HG03439 (cell line): ENCODE results near the gene NFATC2IP.
"Not testable (repeated sequence)": the region's sequence is repeated elsewhere in the genome, so short reads cannot be mapped to it uniquely, and the experiment has no call there.

Experiments
- ATAC-seq: cut with Tn5 transposase; IDR thresholded peaks from one replicate; pipeline ENCODE4 v1.9.1; 2021; ENCODE audit warnings: mild to moderate bottlenecking, moderate library complexity; ENCODE audit not compliant: unreplicated experiment

The NFATC2IP gene

DNA sequence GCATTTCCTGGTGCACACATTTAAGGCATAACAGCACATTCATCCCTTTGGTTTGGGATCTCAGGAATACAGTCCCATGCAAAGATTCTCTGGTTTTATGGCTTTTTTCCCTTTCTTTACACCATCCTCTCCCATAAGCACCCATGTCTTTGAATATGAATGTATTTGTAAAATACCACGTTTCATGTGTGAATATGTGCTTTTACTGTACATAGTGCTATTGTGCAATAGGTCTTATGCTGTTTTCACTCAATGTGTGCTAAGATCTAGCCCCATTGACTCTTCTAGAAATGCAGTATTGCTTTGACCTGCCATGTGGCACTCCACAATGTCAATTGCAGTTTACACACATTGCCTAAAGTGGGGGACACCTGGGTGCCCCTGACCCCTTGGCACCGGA lies 13.8 kb downstream of the NFATC2IP start:
- ATAC-seq = no peak

DNA sequence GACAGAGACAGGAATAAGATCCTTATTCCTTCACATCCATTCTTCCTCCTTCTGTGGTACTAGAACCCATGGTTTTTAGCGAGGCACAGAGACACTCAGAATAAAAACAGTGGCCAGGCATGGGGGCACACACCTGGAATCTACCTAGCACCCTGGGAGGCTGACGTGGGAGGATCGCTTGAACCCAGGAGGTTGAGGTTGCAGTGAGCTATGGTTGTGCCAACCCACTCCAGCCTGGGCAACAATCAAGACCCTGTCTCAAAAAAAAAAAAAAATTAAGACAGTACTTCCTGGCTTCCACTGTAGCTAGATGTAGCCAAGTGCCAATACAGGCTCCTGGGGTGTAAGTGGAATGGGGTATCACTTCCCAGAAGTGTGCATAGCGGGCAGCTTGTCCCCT lies 16.4 kb downstream of the NFATC2IP start:
- no peak for ATAC-seq

GRCh38 chr16:28969696-28970095 lies 19.0 kb downstream of the NFATC2IP start:
- not testable (repeated sequence) for ATAC-seq

- ATAC-seq = peak; percentile 20
Observed at GRCh38 chr16:28974007-28974436, 23.3 kb downstream of the NFATC2IP start.

GRCh38 chr16:28974437-28975157 lies 23.9 kb downstream of the NFATC2IP start, which contains the start of gene SPNS1:
SPNS1 (plus strand) TSS chr16:28974778; CDS start chr16:28975152, 374 bp downstream.
- peak; percentile 86 for ATAC-seq

DNA sequence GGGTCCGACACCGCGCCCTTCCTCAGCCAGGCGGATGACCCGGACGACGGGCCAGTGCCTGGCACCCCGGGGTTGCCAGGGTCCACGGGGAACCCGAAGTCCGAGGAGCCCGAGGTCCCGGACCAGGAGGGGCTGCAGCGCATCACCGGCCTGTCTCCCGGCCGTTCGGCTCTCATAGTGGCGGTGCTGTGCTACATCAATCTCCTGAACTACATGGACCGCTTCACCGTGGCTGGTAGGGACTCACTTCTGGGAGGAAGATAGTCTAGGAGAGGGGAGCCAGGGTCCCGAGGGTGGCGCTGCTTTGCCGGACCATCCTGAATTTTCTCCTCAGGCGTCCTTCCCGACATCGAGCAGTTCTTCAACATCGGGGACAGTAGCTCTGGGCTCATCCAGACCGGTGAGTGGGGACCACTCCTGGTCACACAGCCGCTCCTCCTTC lies 24.4 kb downstream of the NFATC2IP start:
- ATAC-seq = peak; percentile 9

DNA sequence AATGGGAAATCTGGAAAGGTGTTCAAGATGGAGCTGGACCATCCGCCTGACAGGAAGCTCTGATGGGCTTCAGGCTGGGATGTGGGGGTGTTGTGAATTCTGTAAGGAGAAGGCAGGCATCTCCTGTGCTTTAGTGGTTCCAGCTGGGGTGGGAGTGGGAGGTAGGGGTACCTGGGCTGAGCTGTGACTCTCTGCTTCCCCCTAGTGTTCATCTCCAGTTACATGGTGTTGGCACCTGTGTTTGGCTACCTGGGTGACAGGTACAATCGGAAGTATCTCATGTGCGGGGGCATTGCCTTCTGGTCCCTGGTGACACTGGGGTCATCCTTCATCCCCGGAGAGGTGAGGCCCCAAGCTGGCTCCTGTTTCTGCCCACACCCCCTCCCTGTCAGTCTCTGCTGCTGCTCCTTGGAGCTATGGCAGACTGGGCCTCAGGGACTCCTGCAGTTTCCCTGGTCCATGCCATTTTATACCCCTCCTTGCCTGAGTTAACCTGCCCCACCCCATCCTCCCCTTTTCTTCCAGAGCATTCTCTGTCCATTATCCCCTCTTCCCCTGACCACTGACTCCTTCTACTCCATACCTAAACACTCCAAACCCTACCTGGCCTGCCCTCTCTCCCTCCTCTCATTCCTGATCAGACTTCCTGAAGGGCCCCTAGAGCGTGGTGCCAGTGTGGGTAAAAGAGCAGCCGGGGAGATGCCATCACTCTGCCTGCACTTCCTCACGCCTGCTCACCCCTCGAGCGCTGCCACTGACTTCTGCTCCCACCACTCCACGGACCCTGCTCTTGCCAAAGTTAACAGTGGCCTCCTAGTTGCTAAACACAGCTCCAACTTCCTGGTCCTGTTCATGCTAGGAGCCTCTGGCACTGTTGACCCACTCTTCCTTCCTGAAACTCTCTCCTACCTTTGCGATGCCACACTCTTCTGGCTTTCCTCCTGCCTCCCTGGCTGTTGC lies 27.2 kb downstream of the NFATC2IP start:
- no peak for ATAC-seq

GRCh38 chr16:28980330-28980729 lies 29.6 kb downstream of the NFATC2IP start:
- ATAC-seq = not testable (repeated sequence)

- ATAC-seq = no peak
Observed at GRCh38 chr16:28980929-28981328, 30.2 kb downstream of the NFATC2IP start.

DNA sequence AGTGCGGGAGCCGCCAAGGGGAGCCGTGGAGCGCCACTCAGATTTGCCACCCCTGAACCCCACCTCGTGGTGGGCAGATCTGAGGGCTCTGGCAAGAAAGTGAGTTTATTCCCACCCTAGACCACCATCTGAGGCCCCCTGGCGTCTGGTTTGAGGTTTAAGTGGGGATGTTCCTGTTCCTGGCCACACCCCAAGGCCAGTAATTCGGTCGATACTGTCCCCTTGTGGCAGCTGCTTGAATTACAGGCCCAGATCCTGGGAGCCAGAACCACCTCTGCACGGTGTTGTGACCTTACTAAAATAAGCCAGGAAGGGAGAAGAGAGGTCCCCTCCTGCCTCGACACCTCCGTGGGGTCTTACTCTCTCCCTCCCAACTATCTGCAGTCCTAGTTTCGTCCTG lies 30.8 kb downstream of the NFATC2IP start:
- ATAC-seq = no peak

GRCh38 chr16:28982418-28982817 lies 31.7 kb downstream of the NFATC2IP start:
- ATAC-seq = no peak

- ATAC-seq = no peak
Observed at GRCh38 chr16:28982949-28983348, 32.2 kb downstream of the NFATC2IP start.

- no peak for ATAC-seq
Observed at GRCh38 chr16:28983644-28984043, 32.9 kb downstream of the NFATC2IP start.

DNA sequence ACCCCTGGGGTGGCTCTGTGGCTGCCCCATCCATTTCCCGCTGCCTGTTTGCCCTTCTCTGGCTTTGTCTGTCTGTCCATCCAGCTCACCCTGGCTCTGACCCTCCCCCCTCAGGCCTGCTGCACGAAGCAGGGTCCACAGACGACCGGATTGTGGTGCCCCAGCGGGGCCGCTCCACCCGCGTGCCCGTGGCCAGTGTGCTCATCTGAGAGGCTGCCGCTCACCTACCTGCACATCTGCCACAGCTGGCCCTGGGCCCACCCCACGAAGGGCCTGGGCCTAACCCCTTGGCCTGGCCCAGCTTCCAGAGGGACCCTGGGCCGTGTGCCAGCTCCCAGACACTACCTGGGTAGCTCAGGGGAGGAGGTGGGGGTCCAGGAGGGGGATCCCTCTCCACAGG lies 33.4 kb downstream of the NFATC2IP start:
- no peak for ATAC-seq

- ATAC-seq = no peak
Observed at GRCh38 chr16:28984619-28985135, 33.9 kb downstream of the NFATC2IP start, which contains the start of gene LAT. LAT (plus strand) TSS chr16:28985052; CDS start chr16:28985418, 366 bp downstream.

DNA sequence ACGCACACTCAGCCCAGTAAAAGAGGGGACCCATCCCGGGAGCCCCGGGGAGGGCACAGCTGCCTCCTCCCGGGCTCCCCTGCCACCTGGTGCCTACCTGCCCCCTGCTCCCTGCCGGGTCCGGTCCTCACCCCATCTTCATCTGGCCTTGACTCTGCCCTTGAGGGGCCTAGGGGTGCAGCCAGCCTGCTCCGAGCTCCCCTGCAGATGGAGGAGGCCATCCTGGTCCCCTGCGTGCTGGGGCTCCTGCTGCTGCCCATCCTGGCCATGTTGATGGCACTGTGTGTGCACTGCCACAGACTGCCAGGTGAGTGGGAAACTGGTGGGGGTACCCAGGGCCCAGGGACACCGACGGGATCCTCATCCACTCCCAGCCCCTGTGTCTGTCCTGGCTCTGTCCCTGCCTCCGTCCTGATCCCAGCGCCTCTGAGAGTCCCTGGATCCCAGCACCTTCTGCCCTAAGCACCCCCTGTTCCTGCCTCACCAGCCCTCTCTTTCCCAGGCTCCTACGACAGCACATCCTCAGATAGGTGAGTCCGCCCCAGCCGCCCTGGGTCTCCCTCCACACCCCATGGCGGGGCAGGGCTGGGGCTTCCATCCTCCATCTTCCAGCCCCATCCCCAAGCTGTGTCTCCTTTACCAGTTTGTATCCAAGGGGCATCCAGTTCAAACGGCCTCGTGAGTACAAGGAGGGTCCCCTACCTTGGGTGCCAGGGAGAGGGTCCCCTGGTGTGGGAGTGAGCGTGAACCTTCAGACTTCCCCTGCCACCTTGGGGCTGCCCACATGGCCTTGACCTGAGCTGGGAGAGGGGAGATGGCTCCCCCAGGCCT lies 34.7 kb downstream of the NFATC2IP start:
- ATAC-seq = no peak

DNA sequence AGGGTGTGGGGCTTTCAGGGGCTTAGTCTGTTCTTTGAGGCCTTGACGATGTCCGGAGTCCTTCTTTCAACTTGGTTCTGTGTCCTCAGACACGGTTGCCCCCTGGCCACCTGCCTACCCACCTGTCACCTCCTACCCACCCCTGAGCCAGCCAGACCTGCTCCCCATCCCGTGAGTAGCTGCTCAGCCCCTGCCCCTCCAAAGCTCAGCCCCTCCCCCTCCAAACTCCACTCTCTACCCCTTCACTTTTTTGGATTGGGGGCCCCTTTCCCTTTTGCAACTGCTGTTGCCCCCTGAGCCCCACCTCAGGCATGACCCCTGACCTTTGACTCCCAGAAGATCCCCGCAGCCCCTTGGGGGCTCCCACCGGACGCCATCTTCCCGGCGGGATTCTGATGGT lies 35.3 kb downstream of the NFATC2IP start:
- no peak for ATAC-seq

- no peak for ATAC-seq
Observed at GRCh38 chr16:28986492-28986891, 35.8 kb downstream of the NFATC2IP start.

DNA sequence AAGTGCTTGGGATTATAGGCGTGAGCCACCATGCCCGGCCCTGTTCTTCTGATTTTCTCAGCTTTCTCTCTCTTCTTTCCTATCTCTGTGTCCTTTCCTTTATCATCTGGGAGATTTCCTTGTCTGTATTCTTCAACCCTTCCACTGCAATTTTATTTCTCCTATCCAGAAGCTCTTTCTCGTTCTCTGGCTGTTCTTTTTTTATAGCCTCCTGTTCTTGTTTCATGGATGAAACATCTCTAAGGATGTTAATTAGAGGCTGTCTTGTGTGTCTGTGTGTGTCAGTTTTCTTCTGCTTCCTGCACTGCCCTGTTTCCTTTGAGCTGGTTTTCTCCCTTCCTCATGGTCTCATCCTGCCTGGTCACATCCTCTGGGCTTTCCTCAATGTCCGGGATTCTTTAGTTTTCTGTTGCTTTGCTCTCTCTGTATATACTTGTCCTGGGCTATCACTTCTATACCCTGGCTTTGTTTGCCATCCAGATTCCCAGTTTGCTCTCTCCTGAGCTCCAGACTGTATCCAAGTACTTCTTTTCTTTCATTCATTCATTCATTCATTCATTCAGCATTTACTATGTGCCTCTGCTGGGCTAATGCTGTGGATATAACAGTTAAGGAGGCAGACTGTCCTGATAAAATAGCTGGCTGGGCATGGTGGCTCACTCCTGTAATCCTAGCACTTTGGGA lies 36.6 kb downstream of the NFATC2IP start:
- no peak for ATAC-seq

GRCh38 chr16:28989363-28989762 lies 38.6 kb downstream of the NFATC2IP start:
- ATAC-seq = no peak
